Measurements from ENCODE around the gene CD164L2. TPM values are rescaled to one million over a fixed set of nuclear protein-coding genes. Genes with fewer than 3 reads are reported as not detected.

The CD164L2 gene
- total RNA-seq, 1 donor from 2014 or later: 0.41 TPM

DNA sequence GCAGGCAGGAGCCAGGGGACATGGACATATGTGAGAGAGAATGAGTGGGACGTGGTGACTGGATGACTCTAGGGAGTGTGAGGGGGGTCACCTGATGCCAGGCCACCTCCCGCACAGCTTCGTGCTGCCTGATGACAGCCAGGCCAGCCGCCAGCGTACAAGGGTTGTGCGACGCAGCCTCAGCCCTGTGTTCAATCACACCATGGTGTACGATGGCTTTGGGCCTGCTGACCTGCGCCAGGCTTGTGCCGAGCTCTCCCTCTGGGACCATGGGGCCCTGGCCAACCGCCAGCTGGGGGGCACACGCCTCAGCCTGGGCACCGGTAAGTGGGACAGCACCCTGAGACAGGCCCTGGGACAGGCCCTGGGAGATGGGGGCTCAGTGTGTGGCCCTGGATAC lies 30.0 kb downstream of the CD164L2 start:
- no peaks in the 10 kb centered on the region for H3K36me3 Mint-ChIP-seq
- H3K4me1 Mint-ChIP-seq (ENCODE audit: unreplicated experiment): peaks cover 5% of the 10 kb centered on the region
- H3K27me3 Mint-ChIP-seq: peaks cover 8% of the 10 kb centered on the region
- H3K4me3 Mint-ChIP-seq: no peak overlapping the region
- TF ChIP-seq, protein P1, sequence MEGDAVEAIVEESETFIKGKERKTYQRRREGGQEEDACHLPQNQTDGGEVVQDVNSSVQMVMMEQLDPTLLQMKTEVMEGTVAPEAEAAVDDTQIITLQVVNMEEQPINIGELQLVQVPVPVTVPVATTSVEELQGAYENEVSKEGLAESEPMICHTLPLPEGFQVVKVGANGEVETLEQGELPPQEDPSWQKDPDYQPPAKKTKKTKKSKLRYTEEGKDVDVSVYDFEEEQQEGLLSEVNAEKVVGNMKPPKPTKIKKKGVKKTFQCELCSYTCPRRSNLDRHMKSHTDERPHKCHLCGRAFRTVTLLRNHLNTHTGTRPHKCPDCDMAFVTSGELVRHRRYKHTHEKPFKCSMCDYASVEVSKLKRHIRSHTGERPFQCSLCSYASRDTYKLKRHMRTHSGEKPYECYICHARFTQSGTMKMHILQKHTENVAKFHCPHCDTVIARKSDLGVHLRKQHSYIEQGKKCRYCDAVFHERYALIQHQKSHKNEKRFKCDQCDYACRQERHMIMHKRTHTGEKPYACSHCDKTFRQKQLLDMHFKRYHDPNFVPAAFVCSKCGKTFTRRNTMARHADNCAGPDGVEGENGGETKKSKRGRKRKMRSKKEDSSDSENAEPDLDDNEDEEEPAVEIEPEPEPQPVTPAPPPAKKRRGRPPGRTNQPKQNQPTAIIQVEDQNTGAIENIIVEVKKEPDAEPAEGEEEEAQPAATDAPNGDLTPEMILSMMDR (conservative IDR thresholded peaks at IDR 0.05): no peak
- no peak for DNase-seq (ENCODE audit: extremely low spot score, unreplicated experiment)
- H3K9me3 Mint-ChIP-seq: no peaks in the 10 kb centered on the region
- H3K27ac Mint-ChIP-seq: no peak overlapping the region

DNA sequence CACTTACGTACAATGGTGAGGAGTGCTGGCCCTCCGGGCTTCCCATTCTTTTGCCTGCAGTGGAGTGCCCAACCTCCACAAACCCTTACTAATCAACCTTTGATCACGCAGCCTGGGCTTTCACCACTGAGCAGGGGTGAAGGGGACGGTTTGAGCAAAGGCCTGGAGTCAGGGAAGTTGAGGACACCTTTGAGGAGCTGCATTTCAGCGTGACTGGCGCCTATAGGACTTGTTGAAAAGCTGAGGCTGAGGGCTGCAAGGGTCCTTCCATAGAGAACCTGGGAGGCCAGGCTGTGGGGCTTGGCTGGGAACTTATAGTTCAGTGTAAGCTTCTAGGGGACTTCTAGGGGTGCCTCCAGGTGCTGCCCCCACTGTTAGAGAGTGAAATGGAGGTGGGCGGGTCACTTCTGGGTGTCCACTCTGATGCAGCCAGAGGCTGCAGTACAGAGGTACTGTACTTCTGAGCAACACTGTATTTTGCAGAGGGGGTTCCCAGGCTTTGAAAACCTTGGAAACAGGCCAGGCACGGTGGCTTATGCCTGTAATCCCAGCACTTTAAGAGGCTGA lies 31.5 kb downstream of the CD164L2 start:
- Mint-ChIP-seq H3K4me3 (peak overlapping the region; percentile 69), H3K27ac (peak overlapping the region; percentile 31), H3K4me1 (ENCODE audit: unreplicated experiment) (peaks cover 9% of the 10 kb centered on the region), H3K9me3 (no peaks in the 10 kb centered on the region), H3K27me3 (peaks cover 4% of the 10 kb centered on the region), H3K36me3 (peaks cover 4% of the 10 kb centered on the region)
- TF ChIP-seq, protein P1 (conservative IDR thresholded peaks at IDR 0.05): no peak
- DNase-seq (ENCODE audit: extremely low spot score, unreplicated experiment): no peak

DNA sequence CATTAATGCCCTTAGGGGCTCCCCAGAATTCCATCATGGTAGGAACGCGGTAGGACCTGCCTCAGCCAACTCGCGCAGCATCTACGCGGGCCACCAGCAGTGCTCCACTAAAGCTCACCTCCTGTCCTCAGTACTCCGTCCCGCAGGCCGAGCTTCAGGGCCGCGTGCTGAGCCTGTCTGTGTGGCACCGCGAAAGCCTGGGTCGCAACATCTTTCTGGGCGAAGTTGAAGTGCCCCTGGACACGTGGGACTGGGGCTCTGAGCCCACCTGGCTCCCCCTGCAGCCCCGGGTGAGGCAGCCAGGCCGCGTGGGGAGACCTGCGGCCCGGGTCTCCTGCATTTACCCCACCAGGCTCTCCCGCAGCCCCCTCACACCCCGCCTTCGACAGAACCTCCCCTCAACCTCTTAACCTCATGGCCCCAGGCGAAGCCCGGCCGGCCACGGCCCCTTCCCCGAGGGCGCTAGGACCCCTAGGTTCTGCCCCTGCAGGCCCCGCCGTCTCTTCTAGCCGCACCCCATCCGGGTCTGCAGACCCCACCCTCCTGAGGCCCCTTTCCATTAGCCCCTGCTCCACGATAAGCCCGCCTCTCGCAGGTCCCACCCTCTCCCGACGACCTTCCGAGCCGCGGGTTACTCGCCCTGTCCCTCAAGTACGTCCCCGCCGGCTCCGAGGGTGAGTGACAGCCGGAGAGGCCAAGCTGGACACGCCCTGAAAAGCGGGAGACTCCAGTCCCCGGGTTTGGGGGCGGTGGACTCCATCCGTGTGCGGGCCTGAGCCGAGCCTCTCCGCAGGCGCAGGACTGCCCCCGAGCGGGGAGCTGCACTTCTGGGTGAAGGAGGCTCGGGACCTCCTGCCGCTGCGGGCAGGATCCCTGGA lies 32.2 kb downstream of the CD164L2 start:
- TF ChIP-seq, protein P1 (conservative IDR thresholded peaks at IDR 0.05): no peak
- Mint-ChIP-seq H3K27me3 (peaks cover 4% of the 10 kb centered on the region), H3K9me3 (no peaks in the 10 kb centered on the region), H3K4me3 (peak overlapping the region; percentile 69), H3K27ac (peak overlapping the region; percentile 66), H3K4me1 (ENCODE audit: unreplicated experiment) (peaks cover 9% of the 10 kb centered on the region), H3K36me3 (peaks cover 4% of the 10 kb centered on the region)
- no peak for DNase-seq (ENCODE audit: extremely low spot score, unreplicated experiment)

DNA sequence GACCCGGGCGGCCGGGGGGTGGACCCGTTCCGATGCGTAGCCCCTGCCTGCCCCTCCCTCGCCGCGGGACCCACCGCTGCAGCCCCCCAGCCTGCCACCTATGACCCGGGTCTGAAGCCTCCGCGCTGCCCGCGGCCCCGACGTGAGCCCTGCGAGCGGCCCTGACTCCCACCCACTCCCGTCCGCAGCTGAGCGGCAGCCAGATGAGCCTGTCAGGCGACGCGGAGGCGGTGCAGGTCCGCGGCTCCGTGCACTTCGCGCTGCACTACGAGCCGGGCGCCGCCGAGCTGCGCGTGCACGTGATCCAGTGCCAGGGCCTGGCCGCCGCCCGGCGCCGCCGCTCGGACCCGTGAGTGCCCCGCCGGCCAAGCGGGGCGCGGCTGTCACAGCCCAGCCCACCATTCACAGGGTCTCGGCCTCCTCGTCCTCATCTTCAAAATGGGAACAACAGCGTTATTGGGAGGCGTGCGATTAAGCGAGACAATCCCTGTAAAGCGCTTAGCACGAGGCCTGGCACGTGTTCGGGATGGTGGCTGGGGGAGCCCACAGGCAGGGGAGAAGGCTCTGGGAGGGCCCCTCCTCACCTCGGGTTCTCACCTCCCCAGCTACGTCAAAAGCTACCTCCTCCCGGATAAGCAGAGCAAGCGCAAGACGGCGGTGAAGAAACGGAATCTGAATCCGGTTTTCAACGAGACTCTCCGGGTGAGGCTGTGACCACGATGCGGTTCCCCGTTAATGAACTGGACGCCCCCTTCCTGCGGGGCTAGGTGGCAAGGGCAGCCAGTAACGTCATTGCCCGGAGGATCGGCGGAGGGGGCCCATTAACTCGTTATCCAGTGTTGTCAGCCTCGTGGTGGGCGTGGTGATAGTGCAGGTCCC lies 33.1 kb downstream of the CD164L2 start:
- Mint-ChIP-seq H3K36me3 (peaks cover 4% of the 10 kb centered on the region), H3K4me1 (ENCODE audit: unreplicated experiment) (peaks cover 9% of the 10 kb centered on the region), H3K27me3 (peaks cover 4% of the 10 kb centered on the region), H3K9me3 (no peaks in the 10 kb centered on the region), H3K4me3 (peak overlapping the region; percentile 68), H3K27ac (peak overlapping the region; percentile 66)
- TF ChIP-seq, protein P1 (conservative IDR thresholded peaks at IDR 0.05): no peak
- no peak for DNase-seq (ENCODE audit: extremely low spot score, unreplicated experiment)

Data from type B pancreatic cell (in vitro differentiated cells).